ENCODE measurements around the gene EEF2KMT.
"Not testable (repeated sequence)": the region's sequence is repeated elsewhere in the genome, so short reads cannot be mapped to it uniquely, and the experiment has no call there.

DNA sequence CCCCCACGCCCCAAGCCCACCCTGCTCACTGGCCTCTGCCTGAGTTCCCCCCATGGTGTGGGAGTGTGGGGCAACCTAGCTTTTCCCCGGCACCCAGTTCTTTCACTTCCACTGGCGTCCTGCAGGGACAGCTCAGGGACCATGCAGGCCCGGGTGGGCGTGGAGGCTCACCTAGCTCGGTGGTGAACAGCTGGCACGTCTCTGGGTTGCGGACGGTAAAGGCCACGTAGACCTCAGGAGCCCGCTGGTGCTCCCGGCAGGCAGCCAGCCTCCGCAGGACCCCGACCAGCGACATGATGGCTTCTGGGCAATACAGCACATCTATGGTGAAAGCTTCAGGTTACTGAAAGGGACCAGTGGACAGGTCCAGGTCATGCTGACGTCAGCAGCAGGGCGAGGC lies 8.7 kb downstream of the EEF2KMT start:
- TF ChIP-seq POLR2A, CTCF (IDR thresholded peaks at IDR 0.05): not testable (repeated sequence)
